GM18517 (cell line): ENCODE results near the gene STRN3.
A peak's percentile ranks its signal among the peaks of the same experiment; 100 is the strongest.
"Not testable (repeated sequence)": the region's sequence is repeated elsewhere in the genome, so short reads cannot be mapped to it uniquely, and the experiment has no call there.

Source experiments
- ATAC-seq: cut with Tn5 transposase; IDR thresholded peaks from one replicate; pipeline ENCODE4 v1.9.1; 2021; ENCODE audit warnings: mild to moderate bottlenecking, moderate library complexity; ENCODE audit not compliant: unreplicated experiment

Gene STRN3

DNA sequence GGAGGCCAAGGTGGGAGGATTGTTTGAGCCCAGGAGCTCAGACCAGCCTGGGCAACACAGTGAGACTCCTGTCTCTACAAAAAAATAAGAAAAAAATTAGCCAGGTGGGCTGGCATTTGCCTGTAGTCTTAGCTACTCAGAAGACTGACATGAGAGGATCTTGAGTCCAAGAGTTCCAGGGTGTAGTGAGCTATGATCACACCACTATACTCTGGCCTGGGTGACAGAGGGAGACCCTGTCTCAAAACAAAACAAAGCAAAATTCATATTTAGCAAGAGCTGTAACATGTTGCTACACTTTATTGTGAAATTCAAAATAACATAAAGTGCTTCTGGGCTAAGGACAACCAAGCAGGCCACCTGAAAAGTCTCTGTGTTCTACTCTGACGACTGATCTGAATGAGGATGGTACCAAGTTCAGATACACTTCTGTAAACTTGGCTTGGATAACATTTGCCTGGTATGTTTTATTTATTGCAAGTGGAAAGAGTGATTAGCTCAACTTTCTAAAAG lies 11.6 kb upstream of the STRN3 start:
- ATAC-seq, result no peak

DNA sequence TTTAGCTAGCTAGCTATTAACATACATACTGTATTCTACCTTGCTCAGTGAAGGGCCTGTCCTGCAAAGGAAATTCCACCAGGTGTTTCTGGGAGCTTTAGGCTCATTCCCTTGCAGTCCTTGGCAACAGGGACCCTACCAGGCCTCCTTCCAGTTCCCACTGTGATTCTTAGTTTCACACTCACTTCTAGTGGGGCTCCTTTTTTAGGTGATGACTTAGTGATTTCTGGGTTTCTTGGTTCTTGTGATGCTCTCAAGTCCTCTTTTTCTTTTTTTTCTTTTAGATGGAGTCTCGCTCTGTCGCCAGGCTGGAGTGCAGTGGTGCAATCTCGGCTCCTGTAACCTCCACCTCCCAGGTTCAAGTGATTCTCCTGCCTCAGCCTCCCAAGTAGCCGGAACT lies 10.4 kb upstream of the STRN3 start:
- no peak for ATAC-seq

DNA sequence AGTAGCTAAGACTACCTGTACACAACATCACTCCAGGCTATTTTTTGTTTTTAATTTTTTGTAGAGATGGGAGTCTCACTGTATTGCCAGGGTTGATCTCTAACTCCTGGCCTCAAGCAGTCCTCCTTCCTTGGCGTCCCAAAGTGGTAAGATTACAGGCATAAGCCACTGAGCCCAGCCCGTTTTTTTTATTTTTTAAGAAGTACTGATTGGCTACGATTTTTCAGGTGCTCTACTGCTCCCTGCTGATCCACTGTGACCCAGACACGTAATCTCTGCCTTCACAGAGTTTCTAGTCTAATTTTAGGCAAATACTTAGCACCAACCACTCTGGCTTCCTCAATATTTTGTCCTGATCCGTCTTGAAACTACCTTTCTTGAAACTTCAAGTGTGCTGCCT lies 4.3 kb upstream of the STRN3 start:
- no peak for ATAC-seq

DNA sequence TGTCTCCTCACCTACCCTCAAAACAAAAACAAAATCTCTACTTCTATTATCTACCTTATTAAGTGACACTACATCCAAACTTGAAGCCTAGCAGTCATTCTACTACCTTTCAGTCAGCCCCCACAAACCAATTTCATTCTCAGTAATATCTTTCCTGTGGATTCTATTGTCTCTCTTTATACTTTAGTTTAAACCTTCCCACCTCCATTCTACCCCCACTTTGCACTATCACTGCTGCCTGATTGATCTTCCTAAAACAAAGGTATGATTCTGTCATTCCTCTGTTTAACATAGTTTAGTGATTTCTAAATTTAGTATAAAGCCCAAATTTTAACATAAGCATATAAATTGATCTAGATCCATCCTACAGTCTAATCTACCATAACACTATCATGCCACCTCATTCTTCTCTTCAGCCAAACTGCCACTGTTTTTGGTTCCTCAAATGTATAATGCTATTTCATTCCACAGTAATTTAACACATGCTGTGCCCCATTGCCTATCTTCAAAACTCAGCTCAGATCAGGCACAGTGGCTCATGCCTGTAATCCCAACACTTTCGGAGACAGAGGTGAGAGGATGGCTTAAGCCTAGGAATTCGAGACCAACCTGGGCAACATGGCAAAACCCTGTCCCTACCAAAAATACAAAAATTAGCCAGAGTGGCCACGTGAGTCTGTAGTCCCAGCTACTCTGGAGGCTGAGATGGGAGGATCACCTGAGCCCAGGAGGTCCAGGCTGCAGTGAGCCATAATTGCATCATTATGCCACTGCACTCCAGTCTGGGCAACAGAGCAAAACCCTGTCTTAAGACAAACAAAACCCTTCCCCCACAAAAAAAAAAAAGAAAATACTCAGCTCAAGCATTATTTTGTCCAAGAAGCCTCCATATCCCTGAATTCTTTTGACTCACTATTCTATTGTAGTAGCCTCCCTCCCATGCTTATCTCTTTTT lies 3.1 kb upstream of the STRN3 start:
- no peak for ATAC-seq

DNA sequence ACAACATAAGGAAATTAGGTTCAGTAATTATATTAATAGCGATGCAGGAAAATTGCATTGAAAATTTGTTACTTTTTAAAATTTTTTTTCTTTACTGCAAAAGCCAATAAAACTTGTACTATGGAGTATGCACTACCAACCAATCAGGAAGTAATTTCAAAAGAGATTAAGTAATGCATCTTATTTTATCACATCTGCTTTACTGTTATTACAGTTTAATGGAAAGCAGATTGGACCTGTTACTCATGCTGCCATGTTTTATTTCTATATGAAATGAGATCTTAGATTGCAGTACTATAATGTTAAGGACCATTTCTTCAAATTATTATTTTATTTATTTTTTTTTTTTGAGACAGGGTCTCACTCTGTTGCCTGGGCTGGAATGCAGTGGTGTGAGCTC lies 1.7 kb upstream of the STRN3 start:
- no peak for ATAC-seq

DNA sequence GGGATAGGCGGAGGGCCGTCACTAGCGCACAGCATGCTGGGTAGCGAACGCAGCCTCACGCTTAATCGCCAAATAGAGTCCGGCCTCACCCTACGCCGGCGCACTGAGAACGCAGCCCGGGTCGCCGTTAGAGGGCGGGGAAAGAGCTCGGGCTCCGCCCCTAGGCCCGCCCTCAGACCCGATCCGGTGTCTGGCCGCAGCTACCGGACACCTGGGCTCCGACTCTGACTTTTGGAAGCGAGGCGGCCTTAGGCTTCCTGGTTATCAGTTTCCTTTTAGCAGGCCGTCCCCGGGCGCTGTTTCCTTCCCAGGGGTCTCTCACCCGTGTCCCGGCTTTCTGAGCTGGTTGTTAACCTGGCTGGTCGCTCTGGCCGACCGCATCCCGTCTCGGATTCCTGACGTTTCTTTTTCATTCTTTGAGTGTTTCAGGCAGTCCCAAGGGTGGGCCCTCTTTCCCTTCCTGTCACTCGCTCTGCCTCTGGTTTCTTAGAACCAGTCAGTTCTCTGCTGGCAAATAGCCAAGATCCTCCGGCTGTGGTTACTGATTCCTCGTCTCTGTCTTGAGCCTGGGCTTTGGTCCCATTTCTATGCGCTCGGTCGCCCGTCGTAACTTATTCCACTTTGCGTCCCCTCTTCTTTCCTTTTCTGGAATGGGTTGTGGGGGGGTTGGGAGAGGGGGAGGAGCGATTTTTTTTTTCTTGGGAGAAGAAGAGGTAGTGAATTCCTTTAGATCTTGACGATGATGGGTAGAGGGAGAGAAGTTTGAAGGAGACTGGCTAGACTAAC lies 464 bp upstream of the STRN3 start:
- ATAC-seq, result peak; percentile 87

DNA sequence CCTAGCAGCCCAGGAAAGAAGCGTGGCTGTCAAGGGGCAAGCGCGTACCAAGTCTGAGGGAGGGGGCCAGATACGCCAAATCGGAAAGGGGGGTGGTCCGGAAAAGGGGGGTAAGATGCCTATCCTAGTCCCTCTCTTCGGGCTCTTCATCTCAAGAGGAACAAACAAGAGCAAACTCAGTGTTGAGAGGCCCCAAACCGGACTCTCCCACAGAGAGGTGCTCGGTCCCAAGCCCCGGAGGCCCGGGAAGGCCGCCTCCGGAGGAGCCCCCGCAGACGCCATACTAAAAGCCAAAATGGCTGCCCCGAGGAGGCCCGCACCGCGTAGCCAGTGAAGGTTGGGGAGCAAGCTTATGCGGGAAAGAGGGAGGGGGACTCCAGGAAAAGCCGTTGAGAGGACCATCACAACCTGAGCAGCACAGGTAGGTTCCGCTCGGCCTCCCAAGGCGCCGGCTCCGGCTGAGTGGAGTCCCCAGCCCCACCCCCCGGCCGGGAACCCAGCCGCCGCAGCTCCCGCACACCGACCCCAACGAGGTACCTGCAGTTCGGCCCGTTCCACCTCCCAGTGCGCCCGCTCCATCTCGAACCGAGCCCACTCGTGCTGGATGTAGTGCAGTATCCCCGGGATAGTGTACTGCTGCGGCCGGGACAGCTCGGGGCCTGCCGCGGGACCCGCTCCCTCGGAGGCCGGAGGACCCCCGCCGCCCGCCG lies 657 bp downstream of the STRN3 start, which contains the start of gene AP4S1:
TSS of gene AP4S1 (plus strand) at position 283 of the 710 bp plus-strand sequence. CDS start 40,548 bp downstream, outside the sequence.
- peak; percentile 8 for ATAC-seq

DNA sequence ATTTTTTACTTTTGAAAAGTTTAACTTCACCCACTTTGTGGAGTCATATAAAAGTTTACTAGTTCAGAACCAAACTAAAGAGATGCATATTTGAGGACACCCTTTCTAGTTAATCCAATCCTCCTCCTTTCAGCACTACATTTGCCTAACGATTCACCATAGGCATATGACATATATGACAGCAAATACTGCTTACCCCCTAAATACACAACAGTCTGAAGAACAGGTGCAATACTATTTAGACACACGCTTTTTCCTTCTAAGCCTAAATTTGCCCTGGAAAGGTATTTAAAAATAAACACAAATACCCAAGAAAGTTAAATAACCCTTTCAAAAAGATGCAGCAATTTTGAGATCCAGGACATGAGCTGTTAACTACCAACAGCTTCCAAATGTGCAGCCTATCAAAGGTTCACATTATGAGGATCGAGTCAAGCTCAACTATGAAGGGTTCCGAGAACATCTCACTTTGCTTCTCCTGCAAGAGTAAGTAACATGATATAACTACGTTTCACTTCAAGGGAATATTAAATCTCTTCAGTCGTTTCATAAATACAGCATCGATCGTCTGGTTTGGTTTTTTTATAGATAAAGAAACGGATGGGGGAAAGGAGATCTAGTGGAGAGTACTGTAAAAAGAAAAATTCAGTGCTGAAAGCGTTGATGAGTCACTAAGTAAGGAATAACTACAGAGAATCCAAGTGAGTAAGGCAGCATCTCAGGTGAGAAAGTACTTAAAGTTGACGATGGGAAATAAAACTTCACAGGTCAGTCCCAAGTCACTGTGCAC lies 1.4 kb downstream of the STRN3 start:
- ATAC-seq, result no peak

DNA sequence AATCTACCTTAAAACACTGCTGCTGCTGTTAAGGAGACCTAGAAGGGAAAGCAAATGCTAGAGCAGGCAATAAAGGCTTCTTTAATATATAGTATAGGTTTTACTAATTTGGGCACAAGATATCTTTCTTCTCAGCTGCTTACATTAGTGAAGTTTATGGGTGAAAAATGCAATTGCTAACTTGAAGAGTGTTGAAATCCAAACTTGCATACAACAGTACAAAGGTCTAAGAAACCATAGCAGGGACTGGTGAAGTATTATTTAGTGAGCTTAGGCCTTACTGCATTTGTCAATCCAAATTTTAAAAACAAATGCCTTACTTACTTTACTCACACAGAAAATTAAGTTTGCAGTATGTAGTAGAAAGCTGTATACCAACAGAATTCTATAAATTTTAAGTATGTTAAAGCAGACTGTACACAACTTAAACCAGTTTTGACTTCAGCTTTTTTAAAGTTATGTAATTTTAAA lies 2.1 kb downstream of the STRN3 start:
- no peak for ATAC-seq

DNA sequence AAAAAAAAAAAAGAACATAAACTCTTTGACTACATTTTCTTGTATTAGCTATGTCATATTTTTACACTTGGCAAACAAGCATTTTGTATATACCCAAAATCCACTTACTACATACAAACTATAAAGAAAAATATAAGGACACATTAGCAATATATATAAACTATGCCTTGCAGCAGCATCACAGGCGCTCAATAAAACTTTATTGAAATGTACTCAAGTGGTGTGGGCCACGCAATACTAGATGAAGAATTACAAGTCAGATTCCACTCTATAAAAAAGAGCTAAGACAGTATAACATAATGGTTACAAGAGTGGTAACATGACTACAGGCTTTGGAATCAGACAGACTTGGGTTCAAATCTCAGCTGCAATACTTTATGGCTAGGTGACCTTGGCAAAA lies 3.8 kb downstream of the STRN3 start:
- ATAC-seq, result no peak

DNA sequence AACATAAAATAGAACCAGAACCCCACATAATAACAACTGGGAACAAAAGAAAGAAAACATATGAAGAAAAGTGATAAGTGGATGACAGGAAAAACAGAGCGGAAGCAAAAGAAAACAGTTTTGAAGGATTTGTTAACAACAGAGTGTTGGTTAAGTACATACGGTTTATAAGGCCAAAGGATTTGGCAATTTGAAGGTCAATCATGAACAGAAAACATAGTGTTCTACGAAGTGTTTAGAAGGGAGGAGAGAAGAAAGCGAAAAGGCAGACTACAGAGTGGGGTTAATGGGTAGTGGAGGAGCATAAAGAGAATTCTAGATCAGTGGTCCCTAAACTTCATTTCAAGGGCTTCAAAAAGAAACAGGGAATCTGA lies 4.6 kb downstream of the STRN3 start:
- ATAC-seq, result no peak

DNA sequence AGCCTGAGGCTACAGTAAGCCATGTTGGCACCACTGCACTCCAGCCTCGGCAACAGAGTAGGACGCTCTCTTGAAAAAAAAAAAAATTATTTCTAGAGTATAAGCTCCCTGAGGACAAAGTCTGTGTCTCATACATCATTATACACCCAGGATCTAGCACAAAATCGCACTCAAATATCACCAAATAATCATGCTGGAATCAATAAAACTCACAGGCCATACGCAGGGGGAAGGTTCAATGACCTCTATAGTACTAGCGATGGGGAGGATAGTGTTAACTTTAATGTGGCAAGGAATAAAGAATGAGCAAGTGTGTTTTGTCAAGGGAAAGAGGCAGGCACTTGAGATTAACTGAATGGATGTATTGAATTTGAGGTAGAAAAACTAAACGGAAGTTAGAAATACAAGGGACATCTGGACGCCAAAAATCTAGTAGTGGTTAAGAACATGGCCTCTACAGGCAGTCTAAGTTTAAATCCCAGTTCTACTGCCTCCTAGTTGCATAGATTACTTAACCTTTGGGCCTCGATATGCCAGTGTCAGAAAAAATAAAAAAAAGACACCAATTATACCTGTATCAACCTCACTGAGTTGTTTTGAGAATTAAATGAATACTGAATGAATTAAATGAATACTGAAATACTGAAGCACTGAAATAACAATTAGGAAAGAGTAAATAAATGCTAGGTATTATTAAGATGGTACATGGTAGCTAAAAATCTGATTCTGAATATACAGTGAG lies 5.2 kb downstream of the STRN3 start:
- ATAC-seq, result no peak

DNA sequence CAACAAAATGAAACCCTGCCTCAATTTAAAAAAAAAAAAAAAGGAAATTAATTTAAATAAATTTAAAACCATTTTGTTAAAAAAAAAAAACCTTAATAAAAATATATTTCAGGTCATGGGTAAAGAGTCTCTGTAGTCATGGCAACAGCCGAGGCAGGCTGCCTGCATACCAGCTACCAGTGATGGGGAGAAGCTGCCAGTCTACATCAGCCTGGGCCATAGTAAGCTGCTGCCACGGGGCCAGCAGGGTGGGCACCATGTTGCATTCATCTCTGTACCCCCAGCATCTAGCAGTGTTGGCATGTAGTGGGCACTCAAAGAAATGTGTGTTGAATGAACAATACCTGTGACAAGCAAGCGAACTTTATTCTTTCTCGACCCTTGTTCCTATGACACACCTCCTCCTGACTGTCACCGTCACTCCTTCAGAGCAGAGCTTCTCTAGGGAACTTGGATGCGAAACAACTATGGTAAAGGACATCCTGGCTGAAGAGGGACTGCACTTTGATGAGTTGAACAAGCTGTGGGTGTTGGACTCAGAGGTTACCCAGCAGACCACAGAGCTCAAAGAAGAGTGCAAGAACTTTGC lies 8.0 kb downstream of the STRN3 start:
- ATAC-seq, result no peak

DNA sequence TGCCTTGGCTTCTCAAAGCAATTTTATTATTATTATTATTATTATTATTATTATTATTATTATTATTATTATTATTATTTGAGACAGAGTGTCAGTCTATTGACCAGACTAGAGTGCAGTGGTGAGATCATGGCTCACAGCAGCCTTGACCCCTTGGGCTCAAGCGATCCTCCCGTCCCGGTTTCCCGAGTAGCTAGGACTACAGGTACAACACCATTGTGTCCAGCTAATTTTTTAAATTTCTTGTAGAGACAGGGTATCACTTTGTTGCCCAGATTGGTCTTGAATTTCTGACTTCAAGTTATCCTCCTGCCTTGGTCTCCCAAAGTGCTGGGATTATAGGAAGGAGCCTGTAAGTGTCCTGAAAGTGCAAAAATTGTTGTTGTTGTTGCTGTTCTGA lies 12.3 kb downstream of the STRN3 start:
- ATAC-seq, result no peak

DNA sequence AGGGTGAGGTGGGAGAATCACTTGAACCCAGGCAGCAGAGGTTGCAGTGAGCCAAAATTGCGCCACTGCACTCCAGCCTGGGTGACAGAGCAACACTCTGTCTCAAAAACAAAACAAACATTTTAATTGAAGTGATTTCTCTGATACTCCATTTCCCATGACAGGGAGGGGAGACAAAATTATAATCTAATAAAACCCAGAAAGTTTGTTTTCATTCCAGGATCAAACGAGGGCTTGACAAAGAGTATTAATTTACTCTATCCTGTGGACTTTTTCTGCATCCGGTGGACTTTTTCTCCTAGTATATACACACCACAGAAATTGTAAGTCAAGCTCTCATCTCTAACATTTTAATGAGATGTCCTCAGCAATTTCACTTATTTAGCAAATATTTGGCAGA lies 15.2 kb downstream of the STRN3 start:
- no peak for ATAC-seq

DNA sequence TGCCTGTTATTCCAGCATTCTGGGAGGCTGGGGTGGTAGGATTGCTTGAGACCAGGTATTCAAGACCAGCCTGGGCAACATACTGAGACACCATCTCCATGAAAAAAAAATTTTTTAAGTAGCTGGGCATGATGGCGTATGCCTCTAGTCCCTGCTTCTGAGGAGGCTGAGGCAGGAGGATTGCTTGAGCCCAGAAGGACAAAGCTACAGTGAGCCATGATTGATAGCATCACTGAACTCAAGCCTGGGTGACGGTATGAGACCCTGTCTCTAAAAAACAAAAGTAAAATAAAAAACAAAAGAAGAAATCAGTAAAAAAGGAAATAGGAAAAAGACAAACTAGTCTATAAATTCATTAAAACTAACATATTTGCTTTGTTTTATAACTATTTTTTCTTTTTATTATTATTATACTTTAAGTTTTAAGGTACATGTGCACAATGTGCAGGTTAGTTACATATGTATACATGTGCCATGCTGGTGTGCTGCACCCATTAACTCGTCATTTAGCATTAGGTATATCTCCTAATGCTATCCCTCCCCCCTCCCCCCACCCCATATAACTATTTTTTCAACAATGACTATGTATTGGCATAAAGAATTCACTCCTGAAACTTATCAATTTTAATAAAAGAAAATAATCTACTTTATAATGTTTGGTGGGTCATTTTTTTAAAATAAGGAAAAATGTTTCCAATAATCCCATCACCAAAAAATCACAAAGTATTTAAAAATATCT lies 16.2 kb downstream of the STRN3 start:
- ATAC-seq, result no peak

DNA sequence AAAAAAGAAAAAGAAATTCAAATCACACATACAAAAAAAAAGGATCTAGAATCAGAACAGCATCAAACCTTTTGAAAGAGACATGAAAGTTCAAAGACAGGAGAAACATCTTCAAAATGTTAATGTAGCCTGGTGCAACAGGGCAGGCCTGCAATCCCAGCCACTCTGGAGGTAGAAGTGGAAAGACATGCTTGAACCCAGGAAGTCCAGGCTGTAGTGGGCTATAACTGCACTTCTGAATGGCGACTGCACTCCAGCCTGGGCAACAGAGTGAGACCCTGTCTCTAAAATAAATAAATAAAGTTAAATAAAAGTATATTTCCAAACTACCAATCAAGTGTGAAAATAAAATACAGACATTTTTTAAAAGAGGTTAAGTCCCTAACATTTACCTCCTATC lies 19.5 kb downstream of the STRN3 start:
- no peak for ATAC-seq

DNA sequence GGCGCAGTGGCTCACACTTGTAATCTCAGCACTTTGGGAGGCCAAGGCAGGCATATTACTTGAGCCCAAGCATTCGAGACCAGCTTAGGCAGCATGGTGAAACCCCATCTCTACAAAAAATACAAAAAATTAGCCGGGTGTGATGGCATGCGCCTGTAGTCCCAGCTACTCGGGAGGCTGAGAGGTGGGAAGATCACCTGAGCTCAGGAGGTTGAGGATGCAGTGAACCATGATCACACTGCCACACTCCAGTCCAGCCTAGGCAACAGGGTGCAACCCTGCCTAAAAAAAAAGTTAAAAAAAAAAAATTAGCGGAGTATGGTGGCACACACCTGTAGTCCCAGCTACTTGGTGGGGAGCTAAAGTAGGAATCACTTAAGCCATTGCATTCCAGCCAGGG lies 22.2 kb downstream of the STRN3 start:
- not testable (repeated sequence) for ATAC-seq
